Breast epithelium (tissue), 3 donors: ENCODE measurements around the gene ENOX1.

Experiments
- CTCF ChIP-seq, 3 donors: fragments of 450-650 bp; IDR thresholded peaks; one replicate each; pipeline ENCODE4 v1.5.1; 2016 to 2017; ENCODE audit warnings: antibody characterized with exemption in 3 of 3, mild to moderate bottlenecking in 3 of 3, moderate library complexity in 3 of 3
- POLR2AphosphoS5 ChIP-seq, 3 donors: sonication (generic); formaldehyde crosslinking; IDR thresholded peaks; one replicate each; pipeline ENCODE4 v1.6.1; 2017; ENCODE audit warnings: antibody characterized with exemption in 3 of 3

- TF ChIP-seq CTCF (IDR thresholded peaks at IDR 0.05), result no peak
- no peak for TF ChIP-seq POLR2AphosphoS5 (IDR thresholded peaks at IDR 0.05)
Observed at GRCh38 chr13:43309311-43309710, 477.5 kb downstream of the ENOX1 start.
